Right lobe of liver (tissue), 6 donors: ENCODE data around the gene MFAP3. TPM values are rescaled to one million over a fixed set of nuclear protein-coding genes. Genes with fewer than 3 reads are reported as not detected.

Experiments
- ATAC-seq, 4 donors: fragments of 200-7000 bp; cut with Tn5 transposase; one replicate each; pipeline ENCODE4 v1.9.1; 2020; ENCODE audit warnings: mild to moderate bottlenecking in 4 of 4, moderate library complexity in 4 of 4
- DNase-seq, 3 donors: peaks; one replicate each; pipeline ENCODE4 v3.0.0-alpha.2; 2020
- H3K27ac ChIP-seq, 3 donors: fragments of 200-600 bp; one replicate each; pipeline ENCODE4 v1.8.0; 2022
- H3K27me3 ChIP-seq, 2 donors: fragments of 200-600 bp; one replicate each; pipeline ENCODE4 v1.8.0; 2022
- H3K36me3 ChIP-seq, 4 donors: fragments of 200-600 bp; sonication (generic) in 1 of 4; one replicate each; pipeline versions ENCODE4 v1.5.1 to v1.8.0; 2017 to 2022; ENCODE audit warnings: control low read depth in 1 of 4
- H3K4me1 ChIP-seq, 4 donors: fragments of 200-600 bp; sonication (generic) in 1 of 4; one replicate each; pipeline versions ENCODE4 v1.5.1 to v1.8.0; 2017 to 2022; ENCODE audit warnings: control low read depth in 1 of 4
- H3K4me3 ChIP-seq, 3 donors: fragments of 200-600 bp; one replicate each; pipeline ENCODE4 v1.8.0; 2022
- H3K9me3 ChIP-seq, 4 donors: fragments of 200-600 bp; sonication (generic) in 1 of 4; one replicate each; pipeline versions ENCODE4 v1.5.1 to v1.8.0; 2017 to 2022; ENCODE audit warnings: control low read depth in 1 of 4
- CTCF ChIP-seq, 4 donors: fragments of 200-600 bp in 3 of 4; fragments of 450-650 bp in 1 of 4; IDR thresholded peaks; one replicate each; pipeline versions ENCODE4 v1.5.1 to v1.8.0; 2016 to 2022; ENCODE audit warnings: antibody characterized with exemption in 4 of 4, mild to moderate bottlenecking in 2 of 4
- POLR2A ChIP-seq: fragments of 450-650 bp; IDR thresholded peaks from one replicate; pipeline ENCODE4 v1.6.1; 2017; ENCODE audit warnings: antibody characterized with exemption, mild to moderate bottlenecking
- WGBS: methylation state at CpG from one replicate; pipeline ENCODE4 v1.1.6; 2018; ENCODE audit warnings: low coverage, low lambda C conversion rate; ENCODE audit not compliant: insufficient coverage; ENCODE audit errors: missing lambda C conversion rate; 5-methylcytosine and 5-hydroxymethylcytosine counted together
- intact Hi-C, 2 donors: fragments of 100-400 bp; cut with DNase I; formaldehyde crosslinking; loops; one replicate each; pipeline versions ENCODE4 v1.11.2 to v1.14.1; 2022
- total RNA-seq, 6 experiments: library from RNA; depleted of rRNA in 2 of 6; stranded (reverse); fragments of >200 nt in 2 of 6; fragmentation: NEBNext Ultra II Directional in 3 of 6; extraction: Animal tissue kit (Norgen Biotek cat#: 25700) in 3 of 6; gene quantifications; one replicate each; pipeline versions ENCODE4 v1.1.0 to v1.2.4, GENCODE V29; 2016 to 2023
- donor health status: DM: no; HTN: yes; CAD: no.
- donor health status: DM: no; HTN: no; CAD: no.
- donor health status: DM: no; HTN: no; CAD: no.
- donor health status: DM: no; HTN: yes; CAD: no.
- donor health status: DM: no; HTN: yes; CAD: no.

MFAP3 gene
- total RNA-seq, 6 experiments from 2014 or later: 14.8 to 29.8 (median 16.1) TPM

GRCh38 chr5:154088801-154089200, 50.0 kb downstream of the MFAP3 start:
- H3K9me3 ChIP-seq: no peaks in the 10 kb centered on the region
- no peak for TF ChIP-seq CTCF (IDR thresholded peaks at IDR 0.05)
- intact Hi-C loops: loop anchor here in 1 of 2 donors (10.0 kb wide), 1 partner anchor 96 kb away; no protein-coding TSS in a partner anchor
- ATAC-seq (no peak), DNase-seq (no peak)
- no peak overlapping the region for H3K27ac ChIP-seq
- no peak overlapping the region for H3K4me3 ChIP-seq
- H3K27me3 ChIP-seq: no peaks in the 10 kb centered on the region
- 78% methylated on average over 3 of the region's 5 CpGs for WGBS
- no peaks in the 10 kb centered on the region for H3K4me1 ChIP-seq
- no peaks in the 10 kb centered on the region for H3K36me3 ChIP-seq

GRCh38 chr5:154090656-154091055, 51.9 kb downstream of the MFAP3 start:
- whole genome bisulfite sequencing: 85% methylated on average over 6 of the region's 6 CpGs
- Histone ChIP-seq H3K27ac (no peak overlapping the region), H3K36me3 (no peaks in the 10 kb centered on the region), H3K9me3 (no peaks in the 10 kb centered on the region), H3K27me3 (no peaks in the 10 kb centered on the region), H3K4me1 (no peaks in the 10 kb centered on the region), H3K4me3 (no peak overlapping the region)
- ATAC-seq (no peak), DNase-seq (no peak)
- TF ChIP-seq POLR2A (no peak), CTCF (IDR thresholded peaks at IDR 0.05) (no peak)
- intact Hi-C loops: no loop called here

- 50% methylated on average over 5 of the region's 5 CpGs for WGBS
- Histone ChIP-seq H3K4me1 (no peaks in the 10 kb centered on the region), H3K27ac (no peak overlapping the region), H3K27me3 (no peaks in the 10 kb centered on the region), H3K4me3 (no peak overlapping the region), H3K9me3 (no peaks in the 10 kb centered on the region), H3K36me3 (no peaks in the 10 kb centered on the region)
- ATAC-seq: no peak
- TF ChIP-seq CTCF (IDR thresholded peaks at IDR 0.05) (no peak), POLR2A (no peak)
- no peak for DNase-seq
- intact Hi-C loops: no loop called here
These were observed 53.8 kb downstream of the MFAP3 start for GRCh38 chr5:154092356-154093141.

- Histone ChIP-seq H3K4me3 (no peak overlapping the region), H3K27me3 (no peaks in the 10 kb centered on the region), H3K9me3 (no peaks in the 10 kb centered on the region), H3K4me1 (no peaks in the 10 kb centered on the region), H3K36me3 (no peaks in the 10 kb centered on the region), H3K27ac (no peak overlapping the region)
- ATAC-seq (no peak), DNase-seq (no peak)
- intact Hi-C loops: no loop called here
- no peak for TF ChIP-seq POLR2A
- no peak for TF ChIP-seq CTCF (IDR thresholded peaks at IDR 0.05)
- 17% methylated on average over 1 of the region's 2 CpGs for WGBS
These were observed 54.4 kb downstream of the MFAP3 start for GRCh38 chr5:154093142-154093532.
